ENCODE measurements around the gene C1QC.

DNA sequence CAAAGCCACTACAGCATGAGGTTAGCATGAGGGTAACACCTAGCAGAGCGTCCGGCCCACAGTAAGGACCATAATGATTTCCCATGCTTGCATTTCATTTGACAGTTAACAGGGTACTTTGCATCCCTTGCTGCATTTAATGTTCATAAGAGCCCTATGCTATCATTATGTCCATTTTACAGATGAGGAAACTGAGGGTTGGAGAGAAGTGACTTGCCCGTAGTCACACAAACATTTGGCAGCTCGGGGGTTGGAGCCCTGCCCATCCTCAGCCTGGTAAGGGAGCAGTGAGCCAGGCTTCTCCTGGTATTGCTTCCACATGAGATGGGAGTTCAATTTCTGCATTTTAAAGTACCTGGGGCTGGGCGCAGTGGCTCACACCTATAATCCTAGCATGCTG, 50.7 kb downstream of the C1QC start:
- TF ChIP-seq POLR2A (IDR thresholded peaks at IDR 0.05; ENCODE audit: low read depth, low read length), result no peak
- TF ChIP-seq POLR2AphosphoS5 (IDR thresholded peaks at IDR 0.05; ENCODE audit: low read depth, low read length), result no peak
- TF ChIP-seq TAF1 (IDR thresholded peaks at IDR 0.05; ENCODE audit: borderline replicate concordance, low read depth, low read length), result no peak
